Measurements from ENCODE around the gene SKOR1. TPM values are rescaled to one million over a fixed set of nuclear protein-coding genes. Genes with fewer than 3 reads are reported as not detected.

Gene SKOR1
- under 0.01 and 0.17 TPM in 2 replicates for total RNA-seq

GRCh38 chr15:67824976-67825880 is at the start of gene SKOR1:
TSS of gene SKOR1 (plus strand) at chr15:67825509. CDS start at chr15:67825603, 94 bp downstream.

GRCh38 chr15:67839929-67840748 is 14.8 kb downstream of the SKOR1 start, which contains the start of gene RNU6-1:
TSS of gene RNU6-1 (minus strand) at chr15:67840045.

Other genes starting within 250 kb of the SKOR1 start
- gene RNU6-1, start 14.5 kb downstream of the SKOR1 start, total RNA-seq = not detected in 2 replicates
- 23.5 and 25.4 TPM in 2 replicates for gene PIAS1, start 228.8 kb downstream of the SKOR1 start, total RNA-seq